Testis (tissue), 3 donors: Measurements from ENCODE around the gene BTBD2. TPM values are rescaled to one million over a fixed set of nuclear protein-coding genes. Genes with fewer than 3 reads are reported as not detected.
"Not testable (repeated sequence)": the region's sequence is repeated elsewhere in the genome, so short reads cannot be mapped to it uniquely, and the experiment has no call there.

Experiments
- DNase-seq: peaks from one replicate; pipeline ENCODE4 v3.0.0-alpha.2; 2019
- H3K27ac ChIP-seq, 2 donors: fragments of 200-600 bp; sonication (generic); one replicate each; pipeline ENCODE4 v1.5.1; 2019
- H3K27me3 ChIP-seq: fragments of 200-600 bp; sonication (generic); one replicate; pipeline ENCODE4 v1.5.1; 2019
- H3K36me3 ChIP-seq: fragments of 200-600 bp; sonication (generic); one replicate; pipeline ENCODE4 v1.5.1; 2017; ENCODE audit warnings: low read depth; ENCODE audit errors: missing control alignments
- H3K4me1 ChIP-seq: fragments of 200-600 bp; sonication (generic); one replicate; pipeline ENCODE4 v1.5.1; 2019
- H3K4me3 ChIP-seq, 2 donors: fragments of 200-600 bp; sonication (generic); one replicate each; pipeline ENCODE4 v1.5.1; 2017 to 2019
- H3K9me3 ChIP-seq: fragments of 200-600 bp; sonication (generic); one replicate; pipeline ENCODE4 v1.5.1; 2017
- CTCF ChIP-seq, 3 experiments: fragments of 450-650 bp in 2 of 3; fragments of 200-600 bp in 1 of 3; sonication (generic) in 1 of 3; IDR thresholded peaks; one replicate each; pipeline ENCODE4 v1.5.1; 2016 to 2019; ENCODE audit warnings: antibody characterized with exemption in 3 of 3, mild to moderate bottlenecking in 2 of 3, moderate library complexity in 1 of 3
- POLR2A ChIP-seq: fragments of 450-650 bp; IDR thresholded peaks from one replicate; pipeline ENCODE4 v1.6.1; 2017; ENCODE audit warnings: antibody characterized with exemption, mild to moderate bottlenecking, moderate library complexity
- WGBS, 2 donors: methylation state at CpG; one replicate each; pipeline ENCODE4 v1.1.5; 2018; 5-methylcytosine and 5-hydroxymethylcytosine counted together
- intact Hi-C: fragments of 100-400 bp; cut with DNase I; formaldehyde crosslinking; loops from one replicate; pipeline ENCODE4 v1.15.1; 2023; ENCODE audit warnings: low total_unique reads
- polyA plus RNA-seq: library from polyadenylated mRNA; stranded (reverse); fragments of 350-450 nt; fragmentation: Illumina TruSeq; extraction: RNeasy Lipid Tissue Mini Kit (QIAGEN cat#74804); gene quantifications from one replicate; pipeline ENCODE4 v1.2.3, GENCODE V29; 2014; ENCODE audit warnings: low read depth, low replicate concordance; ENCODE audit not compliant: insufficient read depth
- total RNA-seq, 2 donors: library from RNA; depleted of rRNA; stranded (reverse); fragments of >200 nt; gene quantifications; one replicate each; pipeline ENCODE4 v1.2.3, GENCODE V29; 2016

Gene BTBD2
- total and polyA plus RNA-seq, 3 donors from 2014 or later: 43.2 to 117 (median 61.1) TPM

GRCh38 chr19:1990230-1991017, 25.1 kb downstream of the BTBD2 start:
- Histone ChIP-seq H3K4me3 (no peak overlapping the region), H3K9me3 (no peaks in the 10 kb centered on the region), H3K36me3 (no peaks in the 10 kb centered on the region), H3K27me3 (no peaks in the 10 kb centered on the region), H3K4me1 (no peaks in the 10 kb centered on the region), H3K27ac (no peak overlapping the region)
- 95 to 98% methylated on average over 5 to 34 of the region's 34 CpGs for WGBS, 2 donors
- no peak for DNase-seq
- intact Hi-C loops: no loop called here
- TF ChIP-seq CTCF (IDR thresholded peaks at IDR 0.05): no peak
- TF ChIP-seq POLR2A: no peak

DNA sequence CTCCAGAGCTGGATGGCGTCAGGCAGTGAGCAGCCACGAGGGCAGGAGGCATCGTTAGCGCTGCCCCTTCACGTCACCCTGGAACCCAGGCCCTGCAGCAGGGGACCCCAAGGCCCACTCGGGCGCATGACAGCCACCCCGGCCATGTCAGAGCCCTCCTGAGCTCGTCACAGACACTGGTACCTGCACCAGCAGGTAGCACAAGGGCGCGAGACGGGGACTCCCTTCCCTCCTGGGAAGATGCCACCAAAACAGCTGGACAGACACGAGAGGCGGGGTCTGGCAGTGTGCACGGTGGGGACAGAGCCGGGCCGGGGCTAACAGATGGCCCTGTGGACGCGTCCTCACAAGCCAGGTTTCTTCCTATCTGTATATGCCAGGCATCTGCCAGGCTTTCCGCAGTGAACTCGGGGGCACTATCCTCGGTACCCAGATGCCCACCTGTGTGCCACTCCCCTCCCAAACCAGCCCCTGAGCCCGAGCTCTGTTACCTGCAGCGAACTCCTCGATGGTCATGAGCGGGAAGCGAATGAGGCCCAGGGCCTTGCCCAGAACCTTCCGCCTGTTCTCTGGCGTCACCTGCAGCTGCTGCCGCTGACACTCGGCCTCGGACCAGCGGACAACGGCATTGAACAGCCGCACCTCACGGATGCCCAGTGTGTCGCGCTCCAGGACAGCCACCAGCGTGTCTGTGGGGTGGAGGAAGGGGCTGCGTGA, 25.8 kb downstream of the BTBD2 start:
- no peak overlapping the region for H3K27ac ChIP-seq
- TF ChIP-seq CTCF (IDR thresholded peaks at IDR 0.05) (no peak), POLR2A (no peak)
- H3K4me1 ChIP-seq: no peaks in the 10 kb centered on the region
- WGBS, 2 donors: 94 to 96% methylated on average over 16 to 40 of the region's 40 CpGs
- H3K9me3 ChIP-seq: no peaks in the 10 kb centered on the region
- no peak for DNase-seq
- intact Hi-C loops: no loop called here
- H3K27me3 ChIP-seq: no peaks in the 10 kb centered on the region
- H3K4me3 ChIP-seq: no peak overlapping the region
- no peaks in the 10 kb centered on the region for H3K36me3 ChIP-seq

GRCh38 chr19:1988464-1988863, 27.1 kb downstream of the BTBD2 start:
- DNase-seq, H3K27ac ChIP-seq, H3K27me3 ChIP-seq, H3K36me3 ChIP-seq, intact Hi-C loops, H3K9me3 ChIP-seq, H3K4me1 ChIP-seq, H3K4me3 ChIP-seq: not testable (repeated sequence)
- 83 to 86% methylated on average over 10 of the region's 10 CpGs for WGBS, 2 donors

DNA sequence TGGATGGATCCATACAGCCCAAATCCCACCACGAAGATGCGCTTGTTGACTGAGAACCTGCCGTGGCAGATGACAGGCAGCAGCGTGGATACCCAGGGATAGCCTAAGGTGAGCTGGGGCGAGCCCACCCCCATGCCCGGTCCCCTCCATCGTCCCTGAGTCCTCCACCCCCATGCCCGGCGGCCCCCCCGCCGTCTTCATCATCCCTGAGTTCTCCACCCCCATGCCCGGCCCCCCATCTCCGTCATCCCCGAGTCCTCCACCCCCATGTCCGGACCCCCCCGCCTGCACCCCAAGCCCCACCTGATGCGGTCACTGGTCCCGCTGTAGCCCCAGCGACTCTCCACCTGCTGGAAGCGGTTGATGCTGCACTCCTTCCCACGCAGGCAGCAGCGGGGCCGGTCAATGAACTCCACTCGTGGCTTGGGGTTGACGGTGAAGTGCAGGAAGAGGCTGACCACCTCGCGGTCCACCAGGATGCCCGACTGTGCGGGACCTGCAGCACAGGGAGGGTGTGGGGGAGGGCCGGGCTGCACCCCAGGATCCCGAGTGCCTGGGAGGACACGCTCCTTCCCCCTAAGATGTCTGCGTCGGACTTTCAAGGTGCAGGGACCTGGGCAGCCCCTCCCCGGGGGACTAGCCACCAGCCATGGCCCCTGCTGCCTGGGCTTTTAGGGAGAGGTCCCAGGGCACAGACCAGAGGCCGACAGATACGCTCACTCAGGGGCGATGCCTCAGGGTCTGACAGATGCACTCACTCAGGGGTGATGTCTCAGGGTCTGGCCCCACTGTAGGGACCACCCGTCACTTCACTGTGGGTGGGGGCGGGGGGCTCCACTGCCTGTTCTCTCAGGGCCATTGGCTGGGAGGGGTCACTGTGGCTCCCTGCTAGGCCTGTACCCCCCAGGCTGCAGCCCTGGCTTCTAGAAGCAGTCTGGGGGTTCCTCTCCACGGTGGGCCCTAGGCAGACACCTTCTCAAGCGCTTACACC, 28.0 kb downstream of the BTBD2 start:
- H3K36me3 ChIP-seq: no peaks in the 10 kb centered on the region
- no peak for DNase-seq
- no peaks in the 10 kb centered on the region for H3K4me1 ChIP-seq
- WGBS, 2 donors: 62 to 86% methylated on average over 19 to 40 of the region's 42 CpGs
- H3K27me3 ChIP-seq: no peaks in the 10 kb centered on the region
- TF ChIP-seq CTCF (IDR thresholded peaks at IDR 0.05): no peak
- TF ChIP-seq POLR2A: no peak
- no peak overlapping the region for H3K27ac ChIP-seq
- H3K9me3 ChIP-seq: no peaks in the 10 kb centered on the region
- no peak overlapping the region for H3K4me3 ChIP-seq
- intact Hi-C loops: no loop called here
